NCI-H1417 (cell line): ENCODE measurements around the gene DDX25.
"Not testable (repeated sequence)": the region's sequence is repeated elsewhere in the genome, so short reads cannot be mapped to it uniquely, and the experiment has no call there.

Experiments
- DNase-seq, 3 experiments: peaks; one replicate each; lab custom pipeline; 2025; lab: John Stamatoyannopoulos, UW

The DDX25 gene

DNA sequence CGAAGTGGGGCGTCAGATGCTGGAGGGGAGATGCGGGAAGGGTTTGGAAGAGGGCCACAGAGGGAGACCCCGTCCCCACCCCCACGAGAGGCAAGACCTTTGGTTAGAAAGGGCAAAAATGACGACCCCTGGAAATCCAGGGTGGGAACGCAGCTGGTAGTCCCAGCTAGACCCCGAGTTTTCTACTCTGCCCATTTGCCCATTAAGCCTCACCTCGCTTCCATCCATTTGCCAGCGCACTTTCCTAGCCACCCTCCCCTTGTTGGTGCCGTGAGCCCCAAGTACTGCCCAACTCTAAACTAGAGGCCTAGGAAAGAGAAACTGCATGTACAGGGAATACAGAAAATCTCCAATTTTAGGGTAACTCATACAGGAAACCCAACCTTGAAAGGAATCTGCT is 370 bp downstream of the DDX25 start:
- DNase-seq = no peak

DNA sequence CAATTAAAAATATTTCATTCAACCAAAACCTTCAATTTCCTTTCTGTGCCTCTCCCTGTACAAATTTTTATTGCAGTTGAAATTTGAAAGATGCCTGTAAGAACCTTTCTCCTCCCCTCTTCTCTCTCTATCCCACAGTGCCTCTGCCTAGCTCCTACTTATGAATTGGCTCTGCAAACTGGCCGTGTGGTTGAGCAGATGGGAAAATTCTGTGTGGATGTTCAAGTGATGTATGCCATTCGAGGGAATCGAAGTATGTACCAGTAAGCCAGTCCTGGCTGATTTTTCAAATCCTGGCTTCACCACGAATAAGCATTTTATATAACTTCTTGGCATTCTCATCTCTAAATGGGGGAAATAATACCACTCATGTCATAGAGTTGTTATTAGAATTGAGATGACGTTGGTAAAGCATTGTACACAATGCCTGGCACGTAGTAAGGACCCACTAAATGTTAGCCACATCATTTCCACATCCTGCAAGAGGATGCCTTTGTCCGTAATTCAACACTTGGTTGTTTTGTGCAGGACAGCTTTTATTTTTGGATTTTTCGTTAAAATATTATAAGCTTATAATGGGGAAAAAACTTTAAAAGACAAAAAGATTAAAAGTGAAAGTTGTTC is 6.0 kb downstream of the DDX25 start:
- no peak for DNase-seq

DNA sequence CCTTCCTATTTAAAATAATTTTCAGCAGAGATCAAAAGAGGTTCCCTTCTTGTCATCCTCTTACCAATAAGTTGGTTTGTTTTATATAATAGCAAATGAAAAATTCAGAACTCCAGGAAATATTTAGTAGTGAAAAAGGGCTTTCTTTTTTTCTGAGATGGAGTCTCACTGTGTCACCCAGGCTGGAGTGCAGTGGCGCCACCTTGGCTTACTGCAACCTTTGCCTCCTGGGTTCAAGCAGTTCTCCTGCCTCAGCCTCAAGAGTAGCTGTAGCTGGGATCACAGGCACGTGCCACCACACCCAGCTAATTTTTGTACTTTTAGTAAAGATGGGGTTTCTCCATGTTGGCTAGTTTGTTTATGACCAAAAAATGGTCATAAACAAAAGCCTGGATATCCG is 10.3 kb downstream of the DDX25 start:
- DNase-seq = not testable (repeated sequence)

DNA sequence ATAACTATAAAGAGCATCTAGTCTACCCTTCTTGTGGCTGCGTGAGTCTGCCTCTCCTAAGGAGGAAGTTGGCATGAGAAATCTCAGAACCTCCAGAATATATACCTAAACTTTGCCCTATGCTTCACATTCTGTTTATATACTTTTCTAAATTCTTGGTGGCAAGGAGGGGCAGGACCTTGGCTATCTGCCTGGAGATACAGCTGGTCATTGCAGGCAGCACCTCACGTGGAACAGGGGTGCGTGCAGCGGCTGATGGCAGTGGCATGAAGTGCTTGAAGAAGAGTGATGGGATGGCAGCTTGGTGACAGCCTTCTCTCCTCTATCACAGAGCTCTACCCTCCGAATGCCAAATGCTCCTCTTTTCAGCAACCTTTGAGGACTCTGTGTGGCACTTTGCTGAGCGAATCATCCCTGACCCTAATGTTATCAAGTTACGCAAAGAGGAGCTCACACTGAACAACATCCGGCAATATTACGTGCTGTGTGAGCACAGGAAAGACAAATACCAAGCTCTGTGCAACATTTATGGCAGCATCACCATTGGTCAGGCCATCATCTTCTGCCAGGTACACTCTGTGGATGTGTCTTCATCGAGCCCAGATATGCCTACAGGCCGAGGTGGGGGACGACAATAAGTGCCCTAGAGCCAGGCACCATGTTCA is 12.5 kb downstream of the DDX25 start:
- peak in 1 of 3 experiments; percentile 2 for DNase-seq

DNA sequence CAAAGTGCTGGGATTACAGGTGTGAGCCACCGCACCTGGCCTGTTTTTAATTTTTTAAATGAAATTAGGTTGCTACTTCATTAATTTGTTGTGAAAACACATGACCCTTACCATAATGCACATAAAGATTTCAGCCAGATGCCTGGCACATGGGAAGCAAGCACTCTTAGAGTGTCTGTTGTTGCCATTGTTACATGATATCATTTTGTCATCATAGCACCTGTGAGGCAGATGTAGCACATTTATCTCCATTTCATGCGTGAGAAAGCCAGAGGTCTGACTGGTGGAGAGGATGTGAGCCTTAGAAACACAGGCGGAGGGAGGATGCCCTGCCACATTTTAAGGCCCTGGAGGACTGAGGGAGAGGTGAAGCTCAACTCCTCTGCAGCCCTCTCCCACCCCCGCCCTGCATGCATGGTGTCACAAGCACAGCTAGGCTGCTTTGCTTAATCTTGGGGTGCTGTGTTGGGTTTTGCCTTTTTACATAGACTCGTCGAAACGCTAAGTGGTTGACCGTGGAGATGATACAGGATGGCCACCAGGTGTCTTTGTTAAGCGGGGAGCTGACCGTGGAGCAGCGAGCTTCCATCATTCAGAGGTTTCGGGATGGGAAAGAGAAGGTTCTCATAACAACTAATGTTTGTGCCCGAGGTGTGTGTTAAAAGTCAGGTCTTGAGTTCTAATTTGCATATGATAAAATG is 14.0 kb downstream of the DDX25 start:
- no peak for DNase-seq

DNA sequence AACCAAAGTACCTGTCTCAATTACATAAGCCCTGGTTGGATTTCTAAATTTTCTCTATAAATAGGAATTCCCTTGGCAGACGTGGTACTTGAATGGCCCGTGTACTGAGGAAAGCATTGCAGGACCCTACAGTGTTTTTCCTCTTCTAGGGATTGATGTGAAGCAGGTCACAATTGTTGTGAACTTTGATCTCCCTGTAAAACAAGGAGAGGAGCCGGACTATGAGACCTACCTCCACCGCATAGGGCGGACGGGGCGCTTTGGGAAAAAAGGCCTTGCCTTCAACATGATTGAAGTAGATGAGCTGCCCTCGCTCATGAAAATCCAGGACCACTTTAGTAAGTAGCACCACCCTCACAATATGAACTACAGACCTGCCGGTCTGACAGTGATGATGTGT is 16.7 kb downstream of the DDX25 start:
- DNase-seq = no peak

DNA sequence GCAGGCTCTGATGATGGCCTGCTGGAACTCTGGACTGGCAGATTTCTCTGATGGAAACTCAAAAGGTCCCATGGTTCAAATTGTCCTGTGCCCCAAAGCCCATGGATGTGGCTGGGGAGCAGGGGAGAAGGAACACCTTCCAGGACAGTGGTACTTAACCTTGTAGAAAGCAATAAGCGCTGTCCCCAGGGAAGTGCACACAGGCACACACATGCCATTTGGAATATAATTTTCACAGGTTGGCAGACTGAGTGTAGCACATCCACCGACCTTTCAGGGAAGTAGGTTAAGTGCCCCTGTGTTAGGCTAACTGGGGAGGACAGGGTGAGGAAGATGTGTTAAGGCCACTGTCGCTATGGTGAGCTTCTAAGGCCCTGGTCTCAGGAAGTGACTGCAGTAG is 17.8 kb downstream of the DDX25 start:
- no peak for DNase-seq

DNA sequence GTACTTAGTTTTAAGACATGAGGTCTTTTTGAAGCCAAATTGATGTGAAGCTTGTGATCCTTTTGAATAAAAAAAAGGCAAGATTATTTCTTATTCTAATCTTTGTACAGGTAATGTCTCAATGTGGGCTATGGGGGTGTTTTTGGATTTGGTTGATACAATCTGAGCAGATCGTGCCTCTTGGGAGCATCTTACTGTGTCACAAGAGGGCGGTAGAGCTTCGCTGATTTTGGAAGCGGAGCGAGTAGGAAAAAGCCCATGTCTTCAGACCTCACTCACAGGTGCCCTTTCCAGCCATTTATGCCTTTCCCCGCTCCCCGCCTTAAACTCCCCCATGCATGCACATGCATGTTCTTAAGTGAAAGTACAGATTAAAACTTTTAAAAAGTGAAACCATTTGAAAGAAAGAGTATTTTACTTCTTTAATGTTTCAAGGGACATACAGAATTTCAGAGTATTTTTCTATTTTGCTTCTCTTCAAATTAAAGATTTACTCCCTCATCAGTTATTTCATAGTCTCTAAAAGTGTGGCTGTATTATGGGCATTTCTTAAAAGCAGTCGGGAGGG is 18.8 kb downstream of the DDX25 start:
- DNase-seq = peak; percentile 48 to 87 (median 79)

DNA sequence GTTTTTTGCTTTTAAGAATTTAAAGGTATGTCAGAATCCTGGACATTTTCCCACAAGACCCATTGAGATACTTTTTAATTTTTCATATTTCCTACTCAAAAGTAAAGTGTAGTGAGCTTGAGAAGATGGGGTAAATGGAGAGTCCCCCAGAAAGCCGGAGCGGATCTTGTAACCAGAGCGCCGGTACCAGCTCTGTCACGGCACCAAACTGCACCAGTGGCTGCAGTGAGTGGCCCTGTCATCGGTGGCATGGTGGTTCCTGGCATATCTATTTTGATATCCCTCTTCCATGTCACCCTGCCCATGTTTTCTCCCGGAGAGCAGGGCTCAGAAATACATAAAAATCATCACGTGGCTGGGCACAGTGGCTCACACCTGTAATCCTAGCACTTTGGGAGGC is 19.3 kb downstream of the DDX25 start:
- no peak for DNase-seq

DNA sequence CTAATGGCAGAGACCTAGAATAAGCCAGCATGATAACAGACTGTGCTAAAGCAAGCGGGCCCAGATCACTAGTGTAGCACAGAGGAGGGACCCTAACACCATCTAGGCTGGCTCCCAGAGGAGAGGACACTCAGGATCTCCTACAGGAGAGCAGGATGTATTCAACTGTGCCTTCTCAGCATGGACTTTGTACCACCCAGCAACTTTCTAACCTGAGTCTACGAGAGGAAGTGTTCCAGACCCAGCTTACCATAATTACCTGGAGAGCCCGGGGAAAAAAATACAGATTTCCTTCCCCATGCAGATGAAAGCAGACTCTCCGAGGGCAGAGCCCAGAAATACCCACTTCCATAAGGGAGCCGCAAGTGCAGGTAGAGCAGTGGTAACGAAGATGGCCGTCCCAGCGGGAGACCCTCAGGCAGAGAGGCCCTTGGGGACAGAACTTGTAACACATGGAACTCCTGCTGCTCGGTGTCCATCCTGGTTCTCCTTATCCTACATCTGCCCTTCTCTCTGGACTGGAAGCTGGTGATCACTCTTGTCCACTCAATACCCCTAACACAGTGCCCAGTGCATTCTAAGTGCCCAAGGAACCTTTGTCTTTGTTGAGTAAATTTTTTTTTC is 20.2 kb downstream of the DDX25 start:
- DNase-seq = no peak

DNA sequence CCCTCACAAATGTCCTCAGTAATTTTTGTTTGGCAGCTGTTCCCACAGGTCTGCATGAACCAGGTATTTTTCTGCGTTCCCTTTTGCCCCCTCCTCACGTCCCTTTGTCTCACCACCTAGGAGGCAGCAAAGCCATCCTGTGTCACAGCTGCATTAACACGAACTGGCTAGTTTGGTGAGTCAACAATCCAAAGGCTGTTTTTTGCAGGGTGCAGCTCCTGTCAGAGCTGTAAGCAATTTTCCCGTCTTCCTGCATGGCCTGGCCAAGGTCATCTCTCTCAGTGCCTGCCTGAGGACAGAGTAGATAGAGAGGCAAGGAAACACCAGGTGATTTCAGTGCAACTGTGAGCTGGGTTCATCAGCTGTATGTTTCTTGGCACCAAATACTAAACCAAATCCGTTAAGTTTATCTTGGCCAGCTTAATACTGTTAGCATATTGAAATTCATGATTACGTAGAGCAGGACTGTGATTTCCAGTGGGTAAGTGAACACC is 21.0 kb downstream of the DDX25 start:
- DNase-seq = no peak

DNA sequence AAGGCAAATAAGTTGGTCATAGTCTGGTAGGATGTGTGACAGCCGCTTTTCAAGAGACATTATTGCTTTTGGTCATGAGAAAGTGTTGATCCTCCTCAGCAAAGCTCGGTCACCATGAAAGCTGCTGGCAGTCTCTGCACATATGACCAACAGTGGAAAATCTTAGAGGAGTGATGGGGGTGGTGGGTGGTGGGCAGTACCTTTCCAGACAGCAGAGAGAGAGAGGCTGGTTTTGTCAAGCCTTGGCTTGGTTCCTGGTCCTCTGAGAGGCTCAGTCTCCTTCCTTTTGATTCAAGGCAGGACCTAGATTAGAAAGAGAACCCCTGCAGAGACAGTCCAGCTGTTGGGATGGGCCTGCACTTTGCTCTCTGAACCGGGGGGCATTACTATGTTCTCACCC is 21.5 kb downstream of the DDX25 start:
- no peak for DNase-seq

DNA sequence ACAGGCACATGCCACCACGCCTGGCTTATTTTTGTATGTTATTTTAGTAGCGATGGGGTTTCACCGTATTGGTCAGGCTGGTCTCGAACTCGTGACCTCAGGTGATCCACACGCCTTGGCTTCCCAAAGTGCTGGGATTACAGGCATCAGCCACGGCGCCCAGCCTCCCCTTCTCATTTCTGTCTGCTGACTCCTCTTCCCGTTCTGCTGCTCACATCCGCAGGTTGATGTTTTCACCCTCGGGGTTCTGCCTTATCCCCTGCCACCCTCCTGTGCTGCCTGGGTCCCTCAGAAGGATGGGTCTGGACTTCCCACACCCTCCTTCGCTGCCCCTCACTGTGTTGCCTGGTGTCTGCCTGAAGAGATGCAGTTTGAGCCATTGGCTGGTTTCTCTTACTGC is 22.4 kb downstream of the DDX25 start:
- DNase-seq = no peak

DNA sequence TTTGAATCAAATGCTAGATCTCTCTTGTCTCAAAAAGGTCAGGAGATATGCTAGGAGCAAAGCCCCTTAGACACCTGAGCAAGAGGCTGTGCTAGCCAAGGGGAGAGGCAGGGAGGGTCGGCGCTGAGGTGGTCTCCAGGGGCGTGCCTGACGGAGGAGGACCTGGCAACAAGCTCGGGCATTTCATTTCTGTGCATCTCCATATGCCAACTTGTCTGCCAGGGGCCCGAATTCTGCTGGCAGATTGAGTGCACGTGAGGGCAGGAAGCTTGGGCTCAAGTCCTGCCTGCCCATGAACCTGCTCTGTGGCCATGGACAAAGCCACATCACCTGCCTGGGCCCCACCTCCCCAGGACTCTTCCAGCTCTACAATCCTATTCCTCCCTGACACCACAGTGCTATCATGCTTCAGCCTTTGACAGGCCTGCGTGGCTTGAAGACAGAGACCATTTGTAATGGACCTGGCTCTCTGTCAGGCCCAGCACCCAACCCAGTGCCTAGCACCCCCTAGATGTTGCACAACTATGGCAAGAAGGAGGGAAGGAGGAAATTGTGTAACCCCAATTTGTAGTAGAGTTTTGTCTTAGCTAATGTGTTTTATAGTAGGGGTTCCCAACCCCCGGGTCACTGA is 25.3 kb downstream of the DDX25 start:
- DNase-seq = no peak

DNA sequence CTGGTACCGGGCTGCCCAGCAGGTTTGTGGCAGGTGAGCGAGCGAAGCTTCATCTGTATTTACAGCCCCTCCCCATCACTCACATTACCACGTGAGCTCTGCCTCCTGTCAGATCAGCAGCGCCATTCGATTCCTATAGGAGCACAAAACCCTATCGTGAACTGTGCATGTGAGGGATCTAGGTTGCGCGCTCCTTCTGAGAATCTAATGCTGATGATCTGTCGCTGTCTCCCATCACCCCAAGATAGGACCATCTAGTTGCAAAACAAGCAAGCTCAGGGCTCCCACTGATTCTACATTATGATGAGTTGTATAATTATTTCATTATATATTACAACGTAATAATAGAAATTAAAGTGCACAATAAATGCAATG is 25.8 kb downstream of the DDX25 start:
- no peak for DNase-seq

DNA sequence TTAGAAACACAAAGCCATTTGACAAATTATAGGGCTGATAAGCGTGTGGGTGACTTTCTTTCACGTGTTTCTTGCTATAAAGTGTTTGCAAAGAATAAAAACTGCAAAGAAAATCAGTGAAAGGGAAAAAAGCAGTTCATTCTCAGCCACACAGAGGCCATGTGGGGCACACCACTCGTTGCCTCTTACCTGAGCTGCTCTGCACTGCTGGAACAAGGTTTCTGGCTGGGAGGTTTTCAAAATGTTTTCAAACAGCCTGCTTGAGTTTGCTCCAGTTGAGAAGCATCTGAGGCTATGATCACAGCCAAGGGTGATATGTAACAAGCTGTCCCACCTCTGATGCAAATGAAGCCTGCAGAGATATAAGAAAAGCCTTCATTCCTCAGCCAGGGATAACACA is 26.8 kb downstream of the DDX25 start:
- DNase-seq = no peak

DNA sequence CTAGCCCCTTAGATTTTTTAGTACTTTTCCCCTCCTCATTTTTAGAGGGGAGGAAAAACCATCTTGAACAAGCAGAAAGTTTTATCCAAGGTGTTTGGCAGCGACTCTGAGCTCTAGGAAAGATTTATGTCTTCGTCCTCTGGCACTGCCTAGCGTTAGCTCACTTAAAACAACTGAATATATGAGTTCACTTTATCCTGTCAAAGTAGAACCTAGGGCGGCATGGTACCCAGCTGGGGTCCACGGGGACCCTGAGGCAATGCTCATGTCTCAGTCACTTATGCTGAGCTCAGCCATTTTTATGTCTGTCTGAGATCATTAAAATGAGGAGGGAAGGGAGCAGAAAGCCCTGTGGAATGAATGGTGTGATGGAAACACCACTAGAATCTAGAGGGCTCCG is 27.4 kb downstream of the DDX25 start:
- no peak for DNase-seq

DNA sequence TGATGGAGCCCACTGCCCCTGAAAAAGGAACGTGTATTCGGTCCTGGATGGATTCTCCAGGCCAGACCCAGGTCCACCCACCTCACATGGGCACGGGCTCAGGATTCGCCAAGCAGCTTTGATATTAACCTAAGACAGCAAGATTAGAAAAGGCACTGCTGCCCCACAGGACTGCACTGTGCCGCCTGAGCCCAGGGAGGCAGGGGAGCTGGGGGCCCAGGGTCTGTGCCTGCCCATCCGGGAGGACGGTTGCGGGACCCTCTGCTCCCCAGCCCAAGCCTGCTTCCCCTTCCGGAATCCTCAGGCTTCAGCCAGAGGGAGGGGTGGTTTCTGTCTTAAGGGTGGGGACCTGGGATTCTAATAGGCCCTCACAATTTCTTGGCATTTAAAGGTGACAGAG is 28.0 kb downstream of the DDX25 start:
- no peak for DNase-seq

DNA sequence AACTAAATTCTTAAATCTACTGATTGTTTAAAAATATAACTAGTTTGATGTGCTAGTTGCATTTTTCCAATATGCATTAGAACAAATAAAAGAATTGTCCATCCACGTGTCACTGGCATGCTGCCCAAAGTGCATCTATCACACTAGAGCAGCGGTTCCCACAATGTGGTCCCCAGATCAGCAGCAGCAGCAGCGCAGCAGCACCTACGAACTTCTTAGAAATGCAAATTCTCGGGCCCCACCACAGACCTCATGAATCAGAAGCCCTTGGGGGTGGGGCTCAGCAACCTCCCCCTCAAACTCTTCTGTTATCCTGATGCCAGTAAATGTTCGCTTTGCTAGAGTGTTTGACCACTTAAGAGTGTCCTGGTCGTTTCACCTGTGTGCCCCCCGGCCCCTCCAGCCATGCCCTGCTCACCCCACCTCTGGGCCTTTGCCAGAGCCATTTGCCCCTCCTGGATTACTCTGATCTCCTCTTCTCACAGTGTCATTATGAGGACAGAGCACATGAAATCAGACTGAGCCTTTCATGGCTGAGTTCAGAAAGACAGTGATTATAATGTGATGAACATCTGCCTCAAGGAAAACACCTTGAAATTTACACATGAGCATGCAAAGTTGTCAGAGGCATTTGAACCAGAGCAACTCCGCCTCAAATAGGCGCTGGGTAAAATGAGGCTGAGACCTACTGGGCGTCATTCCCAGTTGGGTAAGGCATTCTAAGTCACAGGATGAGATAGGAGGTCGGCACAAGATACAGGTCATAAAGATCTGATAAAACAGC is 28.9 kb downstream of the DDX25 start:
- DNase-seq = no peak

DNA sequence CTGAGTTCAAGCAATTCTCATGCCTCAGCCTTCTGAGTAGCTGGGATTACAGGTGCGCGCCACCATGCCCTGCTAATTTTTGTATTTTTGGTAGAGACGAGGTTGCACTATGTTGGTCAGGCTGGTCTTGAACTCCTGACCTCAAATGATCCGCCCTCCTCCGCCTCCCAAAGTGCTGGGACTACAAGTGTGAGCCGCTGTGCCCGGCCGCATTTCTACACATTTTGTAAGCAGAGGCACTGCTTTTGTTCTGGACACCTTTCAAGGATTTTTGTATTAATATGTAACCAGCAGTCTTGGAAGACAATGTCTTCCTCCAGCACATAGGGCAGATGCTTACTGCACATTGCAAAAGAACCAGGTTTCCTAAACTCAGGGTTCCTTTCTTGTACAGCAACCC is 30.2 kb downstream of the DDX25 start:
- DNase-seq = no peak

DNA sequence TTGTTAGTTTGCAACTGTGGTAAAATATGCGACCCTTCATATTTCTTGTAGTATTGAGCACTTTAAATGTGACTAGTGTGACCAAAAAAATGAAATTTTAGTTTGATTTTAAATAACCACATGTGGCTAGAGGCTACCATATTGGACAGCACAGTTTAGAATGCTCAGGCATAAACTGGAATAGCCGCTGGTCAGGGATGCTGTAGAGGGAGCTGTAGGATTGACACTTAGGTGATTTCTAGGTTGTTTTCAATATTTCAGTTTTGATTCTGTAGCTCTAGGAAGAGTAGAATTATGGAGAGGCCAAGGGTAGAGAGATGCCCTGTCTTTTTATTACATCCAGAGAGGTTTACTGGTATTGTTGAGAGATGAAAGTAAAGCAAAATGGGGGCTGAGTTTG is 30.7 kb downstream of the DDX25 start:
- no peak for DNase-seq
